SH-SY5Y (cell line): ENCODE measurements around the gene CAMKK2.

Experiments
- GATA2 ChIP-seq: IDR thresholded peaks from 2 replicates; pipeline ENCODE4 v1.6.1; 2011; ENCODE audit warnings: mild to moderate bottlenecking, low read depth, low read length
- GATA3 ChIP-seq: IDR thresholded peaks from 2 replicates; pipeline ENCODE4 v1.6.1; 2011; ENCODE audit warnings: low read depth, mild to moderate bottlenecking, low read length, moderate library complexity

DNA sequence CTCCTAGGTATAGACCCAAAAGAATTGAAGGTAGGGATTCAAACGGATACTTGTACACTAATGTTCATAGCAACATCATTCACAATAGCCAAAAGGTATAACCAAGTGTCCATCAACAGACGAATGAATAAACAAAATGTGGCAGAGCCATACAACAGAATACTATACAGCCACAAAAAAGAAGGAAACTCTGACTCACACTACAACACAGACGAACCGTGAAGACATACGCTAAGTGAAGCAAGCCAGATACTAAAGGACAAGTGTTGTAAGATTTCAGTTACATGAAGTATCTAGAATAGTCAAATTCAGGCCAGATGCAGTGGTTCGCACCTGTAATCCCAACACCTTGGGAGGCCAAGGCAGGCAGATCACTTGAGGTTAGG lies 19.1 kb downstream of the CAMKK2 start:
- TF ChIP-seq GATA3: no peak
- no peak for TF ChIP-seq GATA2
